Measurements from ENCODE around the gene SHKBP1.
A peak's percentile ranks its signal among the peaks of the same experiment; 100 is the strongest.
"Not testable (repeated sequence)": the region's sequence is repeated elsewhere in the genome, so short reads cannot be mapped to it uniquely, and the experiment has no call there.

The SHKBP1 gene

GRCh38 chr19:40555978-40556689 lies 20.5 kb upstream of the SHKBP1 start:
- DNase-seq = no peak

GRCh38 chr19:40556953-40557530 lies 19.6 kb upstream of the SHKBP1 start:
- DNase-seq = no peak

DNA sequence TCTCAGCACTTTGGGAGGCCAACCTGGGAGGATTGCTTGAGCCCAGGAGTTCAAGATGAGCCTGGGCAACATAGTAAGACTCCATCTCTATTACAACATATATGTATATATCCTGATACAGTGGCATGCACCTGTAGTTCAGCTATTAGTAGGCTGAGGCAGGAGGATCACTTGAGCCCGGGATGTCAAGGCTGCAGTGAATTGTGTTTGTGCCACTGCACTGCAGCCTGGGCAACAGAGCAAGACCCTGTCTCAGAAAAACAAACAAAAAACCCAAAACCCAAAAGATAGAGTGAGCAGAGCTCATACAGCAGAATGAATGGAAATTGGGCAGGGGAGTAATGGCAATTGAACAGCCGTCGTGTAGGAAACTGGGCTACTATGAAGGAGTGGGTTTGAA lies 17.3 kb upstream of the SHKBP1 start:
- DNase-seq = no peak

DNA sequence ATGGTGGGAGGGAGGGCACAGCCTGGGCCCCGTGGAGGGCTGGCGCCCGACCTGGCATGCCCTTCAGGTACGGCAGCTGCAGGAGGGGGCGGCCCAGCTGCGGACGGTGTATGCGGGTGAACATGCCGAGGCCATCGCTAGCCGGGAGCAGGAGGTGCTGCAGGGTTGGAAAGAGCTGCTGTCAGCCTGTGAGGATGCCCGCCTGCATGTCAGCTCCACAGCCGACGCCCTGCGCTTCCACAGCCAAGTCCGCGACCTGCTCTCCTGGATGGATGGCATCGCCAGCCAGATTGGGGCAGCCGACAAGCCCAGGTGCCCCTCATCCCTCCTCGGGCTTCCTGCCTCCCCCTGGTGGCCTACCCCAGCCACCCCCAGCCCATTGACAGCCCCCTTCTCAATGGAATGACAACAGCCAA lies 16.6 kb upstream of the SHKBP1 start:
- DNase-seq = no peak

GRCh38 chr19:40561947-40562346 lies 14.7 kb upstream of the SHKBP1 start:
- DNase-seq = no peak

DNA sequence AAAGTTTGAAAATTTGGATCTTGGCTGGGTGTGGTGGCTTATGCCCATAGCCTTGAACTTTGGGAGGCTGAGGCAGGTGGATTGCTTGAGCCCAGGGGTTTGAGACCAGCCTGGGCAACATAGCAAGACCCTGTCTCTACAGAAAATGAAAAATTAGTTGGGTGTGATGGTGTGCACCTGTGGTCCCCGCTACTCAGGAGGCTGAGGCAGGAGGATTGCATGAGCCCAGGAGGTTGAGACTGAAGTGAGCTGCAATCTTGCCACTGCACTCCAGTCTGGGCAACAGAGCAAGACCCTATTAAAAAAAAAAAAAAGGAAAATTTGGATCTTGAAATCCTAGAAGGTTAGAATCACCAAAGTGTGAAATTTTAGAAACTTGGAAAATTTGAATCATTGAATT lies 12.1 kb upstream of the SHKBP1 start:
- not testable (repeated sequence) for DNase-seq

- no peak for DNase-seq
Measured at GRCh38 chr19:40565355-40565754, 11.3 kb upstream of the SHKBP1 start.

DNA sequence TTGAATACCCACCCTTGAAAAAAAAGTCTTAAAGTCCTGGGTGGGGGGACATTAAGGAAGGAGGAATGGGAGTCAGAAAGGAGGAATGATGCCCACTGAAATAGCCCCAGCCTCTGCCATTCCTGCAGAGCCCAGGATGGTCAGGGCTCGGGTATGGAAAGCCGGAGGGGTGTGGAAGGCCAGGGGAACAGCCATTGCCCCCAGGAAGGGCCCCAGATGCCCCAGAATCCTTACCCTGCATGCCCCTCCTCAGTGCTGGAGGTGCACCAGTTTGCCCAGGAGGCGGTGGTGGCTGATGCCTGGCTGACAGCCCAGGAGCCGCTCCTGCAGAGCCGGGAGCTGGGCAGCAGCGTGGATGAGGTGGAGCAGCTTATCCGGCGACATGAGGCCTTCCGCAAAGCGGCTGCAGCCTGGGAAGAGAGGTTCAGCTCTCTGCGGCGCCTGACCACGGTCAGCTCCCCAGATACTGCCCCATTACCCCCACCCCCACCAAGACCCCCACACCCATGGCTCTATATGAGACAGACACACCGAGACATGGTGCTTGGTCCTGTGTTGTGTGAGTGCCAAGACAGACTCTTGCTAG lies 10.7 kb upstream of the SHKBP1 start:
- DNase-seq = no peak

DNA sequence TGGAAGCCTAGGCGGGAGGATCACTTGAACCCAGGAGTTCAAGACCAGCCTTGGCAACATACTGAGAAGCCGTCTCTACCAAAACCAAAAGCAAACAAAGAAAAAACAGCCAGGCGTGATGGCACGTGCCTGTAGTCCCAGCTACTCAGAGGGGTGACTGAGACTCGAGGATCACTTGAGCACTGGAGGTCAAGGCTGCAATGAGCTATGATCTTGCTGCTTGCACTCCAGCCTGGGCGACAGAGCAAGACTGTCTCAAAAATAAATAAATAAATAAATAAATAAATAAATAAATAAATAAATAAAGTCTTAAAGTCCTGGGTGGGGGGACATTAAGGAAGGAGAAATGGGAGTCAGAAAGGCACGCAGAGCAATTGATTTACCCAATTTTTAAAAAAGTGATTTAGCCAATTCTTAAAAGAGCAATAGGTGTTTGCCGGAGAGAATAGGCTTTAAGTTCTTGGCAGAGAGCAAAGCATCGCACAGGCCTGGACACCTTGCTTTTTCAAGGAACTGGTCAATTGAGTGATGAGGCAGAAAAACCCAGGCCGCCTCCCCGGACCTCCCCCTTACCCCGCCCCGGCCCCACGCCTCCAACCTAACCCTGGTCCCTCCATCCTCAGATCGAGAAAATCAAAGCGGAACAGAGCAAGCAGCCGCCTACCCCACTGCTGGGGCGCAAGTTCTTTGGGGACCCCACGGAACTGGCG lies 9.5 kb upstream of the SHKBP1 start:
- no peak for DNase-seq

DNA sequence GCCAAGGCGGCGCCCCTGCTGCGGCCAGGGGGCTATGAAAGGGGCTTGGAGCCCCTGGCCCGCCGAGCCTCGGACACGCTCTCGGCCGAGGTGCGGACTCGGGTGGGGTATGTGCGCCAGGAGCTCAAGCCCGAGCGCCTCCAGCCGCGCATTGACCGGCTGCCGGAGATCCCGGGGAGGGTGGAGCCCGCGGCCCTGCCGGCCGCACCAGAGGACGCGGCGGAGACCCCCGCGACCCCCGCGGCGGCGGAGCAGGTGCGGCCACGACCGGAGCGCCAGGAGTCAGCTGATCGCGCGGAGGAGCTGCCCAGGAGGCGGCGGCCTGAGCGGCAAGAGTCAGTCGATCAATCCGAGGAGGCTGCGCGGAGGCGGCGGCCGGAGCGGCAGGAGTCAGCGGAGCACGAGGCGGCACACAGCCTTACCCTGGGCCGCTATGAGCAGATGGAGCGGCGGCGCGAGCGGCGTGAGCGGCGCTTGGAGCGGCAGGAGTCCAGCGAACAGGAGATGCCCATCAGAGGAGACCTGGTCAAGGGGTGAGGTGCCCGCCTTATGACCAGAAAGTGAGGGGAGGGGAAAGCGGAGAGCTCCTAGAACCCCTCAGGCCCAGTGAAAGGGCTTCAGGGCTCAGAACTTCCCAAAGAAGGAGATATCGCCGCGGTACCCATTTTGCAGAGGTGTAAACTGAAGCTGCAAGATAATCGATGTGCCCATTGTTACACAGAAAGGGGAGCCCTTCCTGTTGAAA lies 8.8 kb upstream of the SHKBP1 start:
- DNase-seq = peak in 1 of 2 experiments; percentile 28

GRCh38 chr19:40570313-40571004 lies 6.2 kb upstream of the SHKBP1 start:
- DNase-seq = peak; percentile 99 to 100

- no peak for DNase-seq
Measured at GRCh38 chr19:40571005-40571318, 5.7 kb upstream of the SHKBP1 start.

GRCh38 chr19:40571831-40572495 lies 4.7 kb upstream of the SHKBP1 start:
- no peak for DNase-seq

DNA sequence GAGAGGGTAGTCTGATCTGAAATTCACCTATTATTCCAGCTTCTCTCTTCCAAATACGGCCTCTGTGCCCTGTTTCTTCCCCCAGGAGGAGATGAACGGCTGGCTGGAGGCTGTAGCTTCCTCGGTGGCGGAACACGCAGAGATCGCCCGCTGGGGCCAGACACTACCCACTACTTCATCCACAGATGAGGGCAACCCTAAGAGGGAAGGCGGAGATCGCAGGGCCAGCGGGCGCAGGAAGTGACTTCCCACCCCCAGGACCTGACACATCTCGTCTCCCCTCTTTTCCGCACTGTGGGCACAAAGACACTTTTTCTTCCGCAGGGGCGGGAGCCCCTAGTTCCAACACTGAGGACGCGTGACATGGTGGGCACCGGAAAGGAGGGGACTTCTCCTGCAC lies 1.3 kb upstream of the SHKBP1 start:
- no peak for DNase-seq

DNA sequence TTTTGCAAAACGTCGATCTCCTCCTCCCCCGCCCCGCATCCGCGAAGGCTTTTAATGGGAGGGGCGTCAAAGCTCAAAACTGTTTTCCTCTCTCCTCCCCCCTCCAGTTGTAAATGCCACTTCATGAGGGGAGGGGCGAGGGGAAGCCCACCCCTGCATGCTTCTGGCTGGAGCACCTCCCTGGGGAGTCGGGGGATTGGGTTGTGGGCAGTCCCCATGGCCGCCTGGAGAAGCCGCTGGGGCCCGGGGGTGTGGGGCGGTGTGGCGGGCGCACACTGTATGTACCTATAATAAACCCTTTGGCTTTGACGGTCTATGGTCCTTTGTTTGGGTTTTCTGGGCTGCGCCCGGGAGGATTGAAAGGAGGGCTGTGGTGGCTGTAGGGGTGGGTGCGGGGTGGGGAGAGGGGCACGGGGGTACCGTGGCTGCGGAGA lies 505 bp upstream of the SHKBP1 start:
- DNase-seq = peak in 1 of 2 experiments; percentile 69

GRCh38 chr19:40578442-40578908 lies 1.8 kb downstream of the SHKBP1 start:
- peak; percentile 77 to 79 for DNase-seq

DNA sequence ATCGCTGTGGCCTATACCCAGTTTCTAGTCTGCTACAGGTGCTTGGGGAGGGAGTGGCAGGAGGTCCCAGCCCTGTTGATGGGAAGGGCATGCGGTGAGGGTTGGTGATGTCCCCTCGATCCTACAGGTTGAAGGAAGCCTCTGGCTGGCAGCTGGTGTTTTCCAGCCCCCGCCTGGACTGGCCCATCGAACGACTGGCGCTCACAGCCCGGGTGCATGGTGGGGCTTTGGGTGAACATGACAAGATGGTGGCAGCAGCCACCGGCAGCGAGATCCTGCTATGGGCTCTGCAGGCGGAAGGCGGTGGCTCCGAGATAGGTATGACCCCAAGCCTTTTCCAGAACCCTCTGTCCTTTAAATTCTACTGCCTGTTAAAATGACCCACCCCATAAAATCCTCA lies 3.9 kb downstream of the SHKBP1 start:
- no peak for DNase-seq

DNA sequence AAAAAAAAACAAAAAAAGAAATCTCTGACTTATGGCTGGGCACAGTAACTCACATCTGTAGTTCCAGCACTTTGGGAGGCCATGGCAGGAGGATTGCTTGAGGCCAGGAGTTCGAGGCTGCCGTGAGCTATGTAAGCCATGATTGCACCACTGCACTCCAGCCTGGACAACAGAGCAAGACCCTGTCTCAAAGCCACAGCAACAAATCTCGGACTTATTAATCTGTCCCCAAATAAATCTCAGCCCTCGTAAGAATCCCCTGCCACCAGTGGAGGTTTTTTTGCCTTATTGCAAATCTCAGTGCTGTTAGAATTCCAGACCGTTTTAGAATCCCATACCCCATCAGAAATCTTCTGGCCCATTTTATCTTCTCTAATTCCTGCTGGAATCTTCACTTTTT lies 4.9 kb downstream of the SHKBP1 start:
- DNase-seq = no peak

GRCh38 chr19:40582467-40582866 lies 5.8 kb downstream of the SHKBP1 start:
- DNase-seq = no peak

DNA sequence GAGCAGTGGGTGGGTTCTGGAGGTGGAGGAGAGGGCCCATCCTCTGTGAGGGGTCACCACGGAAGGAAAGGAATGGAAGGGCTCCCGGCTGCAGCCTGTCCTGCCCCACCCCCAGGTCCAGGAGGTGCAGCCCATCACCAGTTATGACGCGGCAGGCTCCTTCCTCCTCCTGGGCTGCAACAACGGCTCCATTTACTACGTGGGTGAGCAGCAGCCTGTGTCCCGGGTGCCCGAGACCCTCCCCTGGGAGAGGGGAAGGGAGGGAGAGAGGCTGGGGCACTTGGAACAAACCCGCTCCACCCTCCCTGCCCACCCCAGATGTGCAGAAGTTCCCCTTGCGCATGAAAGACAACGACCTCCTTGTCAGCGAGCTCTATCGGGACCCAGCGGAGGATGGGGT lies 6.6 kb downstream of the SHKBP1 start:
- DNase-seq = no peak

- DNase-seq = no peak
Measured at GRCh38 chr19:40584007-40584406, 7.3 kb downstream of the SHKBP1 start.
